ENCODE measurements around the gene SENP6. TPM values are rescaled to one million over a fixed set of nuclear protein-coding genes. Genes with fewer than 3 reads are reported as not detected.
A peak's percentile ranks its signal among the peaks of the same experiment; 100 is the strongest.

SENP6 gene
- total RNA-seq, 2 experiments from 2014 or later = 54.0 to 57.7 TPM

DNA sequence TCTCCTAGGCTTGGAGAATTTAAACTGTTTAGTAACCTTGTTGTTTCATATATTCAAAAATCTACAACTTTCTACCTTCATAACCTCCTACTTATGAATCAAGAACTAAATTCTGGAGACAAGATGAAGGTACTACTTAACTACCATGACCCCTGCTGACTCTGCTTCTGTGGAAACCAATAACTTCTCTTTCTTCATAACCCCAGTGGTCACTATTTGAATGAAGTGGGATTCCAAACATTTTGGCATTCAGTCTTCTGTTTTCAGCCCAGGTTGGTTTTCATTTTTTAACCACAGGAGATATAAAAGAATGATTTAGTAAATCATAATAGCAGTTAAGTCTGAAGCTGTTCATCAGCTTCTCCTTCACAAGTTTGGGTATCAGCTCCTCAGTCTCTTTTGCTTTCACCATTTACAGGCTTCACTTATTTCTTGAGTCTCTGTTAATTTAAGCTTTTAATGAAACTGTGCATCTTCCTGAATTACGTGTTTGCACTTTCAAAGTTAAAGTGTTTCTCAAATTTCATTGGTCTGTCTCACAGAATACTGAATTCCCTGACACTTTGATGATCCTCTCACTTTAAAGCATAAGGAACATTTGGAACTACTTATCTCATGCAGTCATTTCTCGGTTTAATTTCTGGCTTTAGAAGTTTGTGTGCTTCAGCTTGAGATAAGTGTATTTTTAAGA is 9.5 kb downstream of the SENP6 start:
- intact Hi-C loops (cut with micrococcal nuclease) = loop anchor here (1.0 kb wide), 1 partner anchor 8 kb away; no protein-coding TSS in a partner anchor
- Mint-ChIP-seq H3K27me3 (ENCODE audit: low read depth) (no peaks in the 10 kb centered on the region), H3K9me3 (no peaks in the 10 kb centered on the region), H3K4me1 (ENCODE audit: low read depth) (peaks cover 95% of the 10 kb centered on the region), H3K36me3 (ENCODE audit: low read depth) (peaks cover 7% of the 10 kb centered on the region), H3K4me3 (no peak overlapping the region), H3K27ac (peak overlapping the region; percentile 34)
- CTCF ChIA-PET = interaction anchor here (1.0 to 1.2 kb wide), 3 partner anchors 8 to 345 kb away, joined by 3 to 4 read pairs (median 3); no protein-coding TSS in a partner anchor
- DNase-seq = no peak

GRCh38 chr6:75611702-75612375 is 10.2 kb downstream of the SENP6 start:
- peak; percentile 61 for DNase-seq
- Mint-ChIP-seq H3K27me3 (ENCODE audit: low read depth) (no peaks in the 10 kb centered on the region), H3K9me3 (no peaks in the 10 kb centered on the region), H3K4me1 (ENCODE audit: low read depth) (peaks cover 91% of the 10 kb centered on the region), H3K4me3 (no peak overlapping the region), H3K36me3 (ENCODE audit: low read depth) (peaks cover 8% of the 10 kb centered on the region), H3K27ac (peak overlapping the region; percentile 50)
- CTCF ChIA-PET = interaction anchor here (1.0 to 1.1 kb wide), 2 partner anchors 9 to 345 kb away, joined by 3 to 4 read pairs; no protein-coding TSS in a partner anchor
- intact Hi-C loops (cut with micrococcal nuclease) = loop anchor here (1.0 to 2.0 kb wide), 2 partner anchors 9 to 13 kb away; no protein-coding TSS in a partner anchor

GRCh38 chr6:75612434-75612833 is 10.8 kb downstream of the SENP6 start:
- Mint-ChIP-seq H3K36me3 (ENCODE audit: low read depth) (peaks cover 8% of the 10 kb centered on the region), H3K4me3 (no peak overlapping the region), H3K4me1 (ENCODE audit: low read depth) (peaks cover 89% of the 10 kb centered on the region), H3K9me3 (no peaks in the 10 kb centered on the region), H3K27ac (peak overlapping the region; percentile 50), H3K27me3 (ENCODE audit: low read depth) (no peaks in the 10 kb centered on the region)
- no peak for DNase-seq
- intact Hi-C loops (cut with micrococcal nuclease) = loop anchor here (2.0 kb wide), 1 partner anchor 14 kb away; no protein-coding TSS in a partner anchor
- CTCF ChIA-PET = interaction anchor here (1.1 kb wide), 1 partner anchor 346 kb away, joined by 3 read pairs; no protein-coding TSS in a partner anchor

DNA sequence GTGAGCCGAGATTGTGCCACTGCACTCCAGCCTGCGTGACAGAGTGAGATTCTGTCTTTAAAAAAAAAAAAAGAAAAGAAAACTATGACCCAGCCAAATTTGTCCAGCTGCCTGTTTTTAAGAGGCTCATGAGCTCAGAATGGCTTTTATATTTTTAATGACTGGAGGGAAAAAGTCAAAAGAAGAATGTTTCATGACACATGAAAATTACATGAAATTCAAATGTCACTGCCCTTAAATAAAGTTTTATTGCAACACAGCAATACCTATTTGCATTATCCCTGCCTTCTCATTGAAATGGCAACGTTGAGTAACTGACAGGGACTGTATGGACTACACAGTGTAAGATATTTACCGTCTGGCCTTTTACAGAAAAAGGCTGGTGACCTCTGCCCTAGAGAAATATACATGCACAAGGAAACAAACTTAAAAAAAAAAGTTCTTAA is 11.4 kb downstream of the SENP6 start:
- no peak for DNase-seq
- Mint-ChIP-seq H3K4me1 (ENCODE audit: low read depth) (peaks cover 89% of the 10 kb centered on the region), H3K4me3 (no peak overlapping the region), H3K36me3 (ENCODE audit: low read depth) (peaks cover 11% of the 10 kb centered on the region), H3K27ac (no peak overlapping the region), H3K27me3 (ENCODE audit: low read depth) (no peaks in the 10 kb centered on the region), H3K9me3 (no peaks in the 10 kb centered on the region)
- intact Hi-C loops (cut with micrococcal nuclease) = loop anchor here (2.0 kb wide), 1 partner anchor 14 kb away; no protein-coding TSS in a partner anchor
- CTCF ChIA-PET = no interaction called here

- Mint-ChIP-seq H3K36me3 (ENCODE audit: low read depth) (peaks cover 24% of the 10 kb centered on the region), H3K4me1 (ENCODE audit: low read depth) (peaks cover 68% of the 10 kb centered on the region), H3K27ac (no peak overlapping the region), H3K27me3 (ENCODE audit: low read depth) (no peaks in the 10 kb centered on the region), H3K4me3 (no peak overlapping the region), H3K9me3 (no peaks in the 10 kb centered on the region)
- intact Hi-C loops (cut with micrococcal nuclease) = no loop called here
- CTCF ChIA-PET = no interaction called here
- no peak for DNase-seq
Measured at GRCh38 chr6:75618437-75618836, 16.8 kb downstream of the SENP6 start.

DNA sequence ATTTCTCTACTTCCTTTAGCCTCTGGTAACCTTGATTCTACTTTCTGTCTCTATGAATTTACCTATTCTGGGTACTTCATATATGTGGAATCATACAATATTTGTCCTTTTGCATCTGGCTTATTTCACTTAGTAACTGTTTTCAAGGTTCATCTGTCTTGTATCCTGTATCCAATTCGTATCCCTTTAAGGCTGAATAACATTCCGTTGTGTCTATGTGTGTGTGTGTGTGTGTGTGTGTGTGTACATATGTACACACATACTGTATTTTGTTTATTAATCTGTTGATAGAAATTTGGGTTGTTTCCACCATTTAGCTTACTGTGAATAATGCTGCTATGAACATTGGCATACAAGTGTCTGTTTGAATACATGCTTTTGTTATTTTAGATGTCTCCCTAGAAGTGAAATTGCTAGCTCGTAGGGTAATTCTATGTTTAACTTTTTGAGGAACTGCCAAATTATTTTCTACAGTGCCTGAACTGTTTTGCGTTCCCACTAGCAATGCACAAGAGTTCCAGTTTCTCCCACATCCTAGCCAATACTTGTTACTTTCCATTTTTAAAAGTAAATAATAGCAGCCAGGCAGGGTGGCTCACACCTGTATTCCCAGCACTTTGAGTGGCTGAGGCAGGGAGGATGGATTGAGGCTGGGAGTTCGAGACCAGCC is 17.7 kb downstream of the SENP6 start:
- no peak overlapping the region for H3K4me3 Mint-ChIP-seq
- DNase-seq = no peak
- CTCF ChIA-PET = interaction anchor here (1.3 kb wide), 1 partner anchor 9 kb away, joined by 3 read pairs; no protein-coding TSS in a partner anchor
- intact Hi-C loops (cut with micrococcal nuclease) = no loop called here
- H3K4me1 Mint-ChIP-seq (ENCODE audit: low read depth) = peaks cover 60% of the 10 kb centered on the region
- no peaks in the 10 kb centered on the region for H3K9me3 Mint-ChIP-seq
- H3K27me3 Mint-ChIP-seq (ENCODE audit: low read depth) = no peaks in the 10 kb centered on the region
- peaks cover 22% of the 10 kb centered on the region for H3K36me3 Mint-ChIP-seq (ENCODE audit: low read depth)
- no peak overlapping the region for H3K27ac Mint-ChIP-seq

DNA sequence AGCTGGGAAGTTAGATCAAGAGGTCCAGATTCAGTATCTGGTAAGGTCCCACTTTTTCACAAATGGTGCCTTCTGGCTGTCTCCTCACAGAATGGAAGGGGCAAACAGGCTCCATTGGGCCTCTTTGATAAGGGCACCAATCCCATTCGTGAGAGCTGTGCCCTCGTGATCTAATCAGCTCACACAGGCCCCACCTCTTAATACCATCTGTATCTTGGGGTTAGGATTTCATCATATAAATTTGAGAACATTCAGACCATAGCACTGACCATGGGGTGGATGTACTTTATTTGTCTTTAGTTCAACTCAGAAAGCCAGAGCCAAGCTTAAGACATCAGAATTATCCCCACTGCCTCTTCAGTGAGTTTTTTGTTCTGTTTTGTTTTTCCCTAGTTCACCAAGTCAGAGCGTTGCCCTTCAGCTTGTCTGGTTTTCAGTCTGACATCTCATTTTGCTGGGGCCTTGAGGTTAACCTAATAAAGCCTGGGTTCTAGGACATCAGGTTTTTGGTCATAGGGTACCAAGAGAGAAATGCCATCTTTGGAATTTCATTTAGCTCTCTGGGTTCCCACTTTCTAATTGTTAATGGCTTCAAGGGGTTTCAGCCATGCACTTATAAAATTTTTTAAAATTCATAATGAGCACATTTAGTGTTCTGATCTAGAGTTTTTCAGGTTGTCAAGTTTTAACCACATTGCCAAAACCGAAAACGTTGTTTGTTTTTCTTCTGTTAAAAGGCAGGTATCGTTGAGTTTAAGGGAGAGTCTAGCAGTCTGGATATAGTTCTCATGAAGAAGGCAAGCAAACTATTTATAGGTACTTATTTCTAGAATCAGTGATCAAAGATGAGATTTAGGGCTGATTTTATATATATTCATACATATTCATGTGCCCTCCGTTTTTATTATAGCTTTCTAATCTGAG is 19.0 kb downstream of the SENP6 start:
- Mint-ChIP-seq H3K36me3 (ENCODE audit: low read depth) (peaks cover 25% of the 10 kb centered on the region), H3K4me3 (no peak overlapping the region), H3K27ac (no peak overlapping the region), H3K4me1 (ENCODE audit: low read depth) (peaks cover 48% of the 10 kb centered on the region), H3K9me3 (no peaks in the 10 kb centered on the region), H3K27me3 (ENCODE audit: low read depth) (no peaks in the 10 kb centered on the region)
- intact Hi-C loops (cut with micrococcal nuclease) = loop anchor here (2.0 kb wide), 1 partner anchor 16 kb away; no protein-coding TSS in a partner anchor
- no peak for DNase-seq
- CTCF ChIA-PET = interaction anchor here (0.8 to 1.3 kb wide), 2 partner anchors 10 to 36 kb away, joined by 3 read pairs; no protein-coding TSS in a partner anchor

DNA sequence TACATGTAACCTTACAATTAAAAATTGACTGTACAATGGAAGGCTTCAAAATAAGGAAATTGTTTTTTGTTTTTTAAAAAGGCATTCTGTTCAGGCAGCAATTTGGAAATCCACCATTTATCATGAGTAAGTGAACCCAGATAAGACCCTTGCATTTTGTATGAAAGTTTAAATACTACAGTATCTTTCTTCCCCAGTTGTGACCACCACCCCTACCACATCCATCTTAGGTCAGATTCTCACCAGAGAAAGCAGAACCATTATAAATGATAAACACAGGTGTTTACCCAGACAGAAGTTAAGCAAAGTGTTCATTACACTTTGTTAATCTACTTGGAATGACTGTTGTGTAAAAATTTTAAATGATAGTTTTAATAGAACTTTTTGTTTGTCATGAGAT is 20.2 kb downstream of the SENP6 start:
- H3K4me1 Mint-ChIP-seq (ENCODE audit: low read depth) = peaks cover 44% of the 10 kb centered on the region
- CTCF ChIA-PET = no interaction called here

GRCh38 chr6:75623491-75623890 is 21.8 kb downstream of the SENP6 start:
- Mint-ChIP-seq H3K9me3 (no peaks in the 10 kb centered on the region), H3K4me1 (ENCODE audit: low read depth) (peaks cover 31% of the 10 kb centered on the region), H3K36me3 (ENCODE audit: low read depth) (peaks cover 21% of the 10 kb centered on the region), H3K27ac (no peak overlapping the region), H3K4me3 (no peak overlapping the region), H3K27me3 (ENCODE audit: low read depth) (no peaks in the 10 kb centered on the region)
- CTCF ChIA-PET = interaction anchor here (0.6 kb wide), 1 partner anchor 116 kb away, joined by 3 read pairs; no protein-coding TSS in a partner anchor
- DNase-seq = no peak
- intact Hi-C loops (cut with micrococcal nuclease) = no loop called here

More for the DNA sequence above, 20.2 kb downstream of the SENP6 start:
- no peak overlapping the region for H3K4me3 Mint-ChIP-seq
- no peak for DNase-seq
- intact Hi-C loops (cut with micrococcal nuclease) = loop anchor here (2.0 kb wide), 1 partner anchor 15 kb away; no protein-coding TSS in a partner anchor
- H3K27ac Mint-ChIP-seq = no peak overlapping the region
- peaks cover 23% of the 10 kb centered on the region for H3K36me3 Mint-ChIP-seq (ENCODE audit: low read depth)
- no peaks in the 10 kb centered on the region for H3K27me3 Mint-ChIP-seq (ENCODE audit: low read depth)
- H3K9me3 Mint-ChIP-seq = no peaks in the 10 kb centered on the region

- intact Hi-C loops (cut with micrococcal nuclease) = no loop called here
Measured at GRCh38 chr6:75624335-75624734, 22.7 kb downstream of the SENP6 start.

GRCh38 chr6:75624988-75625387 is 23.3 kb downstream of the SENP6 start:
- CTCF ChIA-PET = interaction anchor here (0.6 kb wide), 1 partner anchor 26 kb away, joined by 3 read pairs; no protein-coding TSS in a partner anchor
- Mint-ChIP-seq H3K4me3 (no peak overlapping the region), H3K9me3 (no peaks in the 10 kb centered on the region), H3K27me3 (ENCODE audit: low read depth) (no peaks in the 10 kb centered on the region), H3K36me3 (ENCODE audit: low read depth) (peaks cover 25% of the 10 kb centered on the region), H3K4me1 (ENCODE audit: low read depth) (peaks cover 20% of the 10 kb centered on the region), H3K27ac (no peak overlapping the region)
- intact Hi-C loops (cut with micrococcal nuclease) = no loop called here
- DNase-seq = no peak

More at GRCh38 chr6:75624335-75624734, 22.7 kb downstream of the SENP6 start:
- no peak for DNase-seq
- no peak overlapping the region for H3K27ac Mint-ChIP-seq
- CTCF ChIA-PET = interaction anchor here (0.6 kb wide), 1 partner anchor 26 kb away, joined by 3 read pairs; no protein-coding TSS in a partner anchor
- no peak overlapping the region for H3K4me3 Mint-ChIP-seq
- H3K4me1 Mint-ChIP-seq (ENCODE audit: low read depth) = peaks cover 25% of the 10 kb centered on the region
- H3K36me3 Mint-ChIP-seq (ENCODE audit: low read depth) = peaks cover 21% of the 10 kb centered on the region
- no peaks in the 10 kb centered on the region for H3K27me3 Mint-ChIP-seq (ENCODE audit: low read depth)
- no peaks in the 10 kb centered on the region for H3K9me3 Mint-ChIP-seq
